Measurements from ENCODE around the gene LGR4. TPM values are rescaled to one million over a fixed set of nuclear protein-coding genes. Genes with fewer than 3 reads are reported as not detected.

The LGR4 gene
- total and polyA plus RNA-seq, 10 of the 15 experiments (the other 5 are each of a cell fraction or from before 2014, with no cell fraction given), result under 0.01 to 0.64 (median 0.04) TPM; not detected in 5

- no peak for TF ChIP-seq SP1 (IDR thresholded peaks at IDR 0.05; ENCODE audit: low read depth, low read length)
- no peak for TF ChIP-seq E2F8 (IDR thresholded peaks at IDR 0.05; ENCODE audit: low read depth, partially characterized antibody)
- no peak for TF ChIP-seq BCL11A (IDR thresholded peaks at IDR 0.05; ENCODE audit: low read depth, low read length)
- TF ChIP-seq MTA2 (IDR thresholded peaks at IDR 0.05; ENCODE audit: low read depth), result no peak
- no peak for TF ChIP-seq RBBP5 (conservative IDR thresholded peaks at IDR 0.05)
- TF ChIP-seq WRNIP1 (IDR thresholded peaks at IDR 0.05; ENCODE audit: borderline replicate concordance, low read depth, low read length), result no peak
- TF ChIP-seq RCOR1 (conservative IDR thresholded peaks at IDR 0.05; ENCODE audit: low read depth, low read length), result no peak
- TF ChIP-seq ZBTB11 (CRISPR knock-in tag; IDR thresholded peaks at IDR 0.05), result no peak
- no peak for TF ChIP-seq CREM (IDR thresholded peaks at IDR 0.05; ENCODE audit: low read depth)
- no peak for TF ChIP-seq MTA3 (IDR thresholded peaks at IDR 0.05; ENCODE audit: borderline replicate concordance, low read length)
- no peak for TF ChIP-seq ESRRA (IDR thresholded peaks at IDR 0.05; ENCODE audit: low read length)
- no peak for TF ChIP-seq IRF3 (IDR thresholded peaks at IDR 0.05)
- TF ChIP-seq NBN (IDR thresholded peaks at IDR 0.05), result no peak
Measured at GRCh38 chr11:27373392-27373791, 99.2 kb downstream of the LGR4 start (continued).

Measured in GM12878 (cell line).